Parathyroid adenoma (tissue), 2 donors: ENCODE data around the gene H2BW2.

Experiments
- H2AFZ ChIP-seq: fragments of 300-600 bp; sonication (generic); one replicate; pipeline ENCODE4 v1.7.0; 2017; ENCODE audit warnings: antibody characterized with exemption, mild to moderate bottlenecking
- H3K27ac ChIP-seq: fragments of 300-600 bp; sonication (generic); one replicate; pipeline ENCODE4 v1.7.0; 2017
- H3K27me3 ChIP-seq: fragments of 300-600 bp; sonication (generic); one replicate; pipeline ENCODE4 v1.7.0; 2017; ENCODE audit warnings: low read length; ENCODE audit not compliant: control insufficient read depth, insufficient read depth
- H3K36me3 ChIP-seq: fragments of 300-600 bp; sonication (generic); one replicate; pipeline ENCODE4 v1.7.0; 2017; ENCODE audit warnings: low read length; ENCODE audit not compliant: control insufficient read depth, insufficient read depth
- H3K4me1 ChIP-seq: fragments of 300-600 bp; sonication (generic); one replicate; pipeline ENCODE4 v1.7.0; 2017; ENCODE audit warnings: control low read depth
- H3K4me2 ChIP-seq: fragments of 300-600 bp; sonication (generic); one replicate; pipeline ENCODE4 v1.7.0; 2017; ENCODE audit warnings: low read length
- H3K4me3 ChIP-seq: fragments of 300-600 bp; sonication (generic); one replicate; pipeline ENCODE4 v1.7.0; 2017; ENCODE audit warnings: low read depth, low read length
- H3K79me2 ChIP-seq: fragments of 300-600 bp; sonication (generic); one replicate; pipeline ENCODE4 v1.7.0; 2017; ENCODE audit warnings: control low read depth
- H3K9ac ChIP-seq: fragments of 300-600 bp; sonication (generic); one replicate; pipeline ENCODE4 v1.7.0; 2017; ENCODE audit warnings: mild to moderate bottlenecking
- H3K9me3 ChIP-seq: fragments of 300-600 bp; sonication (generic); one replicate; pipeline ENCODE4 v1.7.0; 2017; ENCODE audit warnings: low read length; ENCODE audit not compliant: control insufficient read depth
- TF ChIP-seq, protein P1 (sequence below): fragments of 300-600 bp; sonication (generic); IDR thresholded peaks from one replicate; pipeline ENCODE4 v1.7.0; 2017; ENCODE audit warnings: antibody characterized with exemption, mild to moderate bottlenecking
- donor health status: primary hyperparathyroidism.

The H2BW2 gene

DNA sequence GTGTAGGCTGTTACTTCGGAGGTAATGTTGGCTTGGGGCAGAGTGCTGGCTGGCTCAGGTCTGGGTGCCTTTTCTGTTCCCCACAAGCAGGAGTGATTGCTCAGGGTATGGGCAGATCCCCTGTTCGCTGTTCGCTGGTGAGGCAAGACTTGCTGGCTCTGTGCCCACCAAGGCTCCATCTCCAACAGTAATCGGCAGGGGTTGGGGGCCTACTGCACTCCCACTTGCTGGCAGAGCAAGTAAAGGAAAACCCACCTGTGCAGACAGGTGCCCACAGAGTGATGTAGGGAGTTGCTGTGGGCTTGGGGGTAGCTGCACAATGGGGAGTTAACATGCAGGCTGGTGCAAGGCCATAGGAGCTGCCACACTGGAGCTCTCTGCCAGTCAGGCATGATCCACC is 44.3 kb downstream of the H2BW2 start:
- Histone ChIP-seq H3K9me3 (no peaks in the 10 kb centered on the region), H3K4me2 (no peak overlapping the region), H3K27me3 (no peaks in the 10 kb centered on the region), H3K4me1 (no peaks in the 10 kb centered on the region), H3K27ac (no peak overlapping the region), H2AFZ (no peak overlapping the region), H3K9ac (no peak overlapping the region), H3K36me3 (no peaks in the 10 kb centered on the region), H3K79me2 (no peaks in the 10 kb centered on the region), H3K4me3 (no peak overlapping the region)
- TF ChIP-seq, protein P1, sequence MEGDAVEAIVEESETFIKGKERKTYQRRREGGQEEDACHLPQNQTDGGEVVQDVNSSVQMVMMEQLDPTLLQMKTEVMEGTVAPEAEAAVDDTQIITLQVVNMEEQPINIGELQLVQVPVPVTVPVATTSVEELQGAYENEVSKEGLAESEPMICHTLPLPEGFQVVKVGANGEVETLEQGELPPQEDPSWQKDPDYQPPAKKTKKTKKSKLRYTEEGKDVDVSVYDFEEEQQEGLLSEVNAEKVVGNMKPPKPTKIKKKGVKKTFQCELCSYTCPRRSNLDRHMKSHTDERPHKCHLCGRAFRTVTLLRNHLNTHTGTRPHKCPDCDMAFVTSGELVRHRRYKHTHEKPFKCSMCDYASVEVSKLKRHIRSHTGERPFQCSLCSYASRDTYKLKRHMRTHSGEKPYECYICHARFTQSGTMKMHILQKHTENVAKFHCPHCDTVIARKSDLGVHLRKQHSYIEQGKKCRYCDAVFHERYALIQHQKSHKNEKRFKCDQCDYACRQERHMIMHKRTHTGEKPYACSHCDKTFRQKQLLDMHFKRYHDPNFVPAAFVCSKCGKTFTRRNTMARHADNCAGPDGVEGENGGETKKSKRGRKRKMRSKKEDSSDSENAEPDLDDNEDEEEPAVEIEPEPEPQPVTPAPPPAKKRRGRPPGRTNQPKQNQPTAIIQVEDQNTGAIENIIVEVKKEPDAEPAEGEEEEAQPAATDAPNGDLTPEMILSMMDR, result no peak

DNA sequence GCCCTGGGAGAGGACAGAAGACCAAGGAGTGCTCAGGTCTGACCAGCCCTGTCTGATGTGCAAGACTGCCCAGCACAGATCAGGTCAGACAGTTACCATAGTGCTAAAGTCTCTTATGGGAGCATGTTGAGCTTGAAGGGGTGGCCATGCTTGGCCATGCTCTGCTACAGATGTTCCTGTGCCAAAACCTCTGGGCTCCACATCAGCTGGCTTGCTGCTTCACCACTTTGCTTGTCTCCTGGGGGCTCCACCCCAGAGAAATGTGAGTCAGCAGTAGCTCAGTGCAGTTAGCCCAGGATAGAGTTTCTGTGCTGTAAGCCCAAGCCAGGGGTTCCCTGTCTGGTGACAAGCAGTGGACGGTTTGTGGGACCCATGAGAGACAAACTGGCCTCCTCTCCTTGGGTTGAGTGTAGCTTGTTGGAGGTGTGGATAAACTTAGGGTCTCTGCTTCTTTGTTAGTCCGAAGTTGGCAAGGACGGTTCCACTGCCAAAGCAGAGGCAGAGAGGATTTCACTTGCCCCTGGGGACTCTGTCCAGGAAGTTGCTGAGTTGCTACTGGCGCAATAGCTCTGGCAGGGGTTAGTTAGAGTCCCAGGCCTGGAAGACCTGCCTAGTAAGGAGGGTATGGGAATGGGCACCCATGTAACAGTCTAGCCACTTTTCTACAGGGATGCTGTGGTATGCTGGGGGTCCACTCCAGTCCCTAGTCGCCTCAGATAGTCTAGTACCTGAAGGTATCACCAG is 45.0 kb downstream of the H2BW2 start:
- Histone ChIP-seq H3K4me1 (no peaks in the 10 kb centered on the region), H3K79me2 (no peaks in the 10 kb centered on the region), H3K36me3 (no peaks in the 10 kb centered on the region), H3K9me3 (no peaks in the 10 kb centered on the region), H3K27ac (no peak overlapping the region), H3K4me2 (no peak overlapping the region), H3K27me3 (no peaks in the 10 kb centered on the region), H3K9ac (no peak overlapping the region), H3K4me3 (no peak overlapping the region), H2AFZ (no peak overlapping the region)
- TF ChIP-seq, protein P1, result no peak

DNA sequence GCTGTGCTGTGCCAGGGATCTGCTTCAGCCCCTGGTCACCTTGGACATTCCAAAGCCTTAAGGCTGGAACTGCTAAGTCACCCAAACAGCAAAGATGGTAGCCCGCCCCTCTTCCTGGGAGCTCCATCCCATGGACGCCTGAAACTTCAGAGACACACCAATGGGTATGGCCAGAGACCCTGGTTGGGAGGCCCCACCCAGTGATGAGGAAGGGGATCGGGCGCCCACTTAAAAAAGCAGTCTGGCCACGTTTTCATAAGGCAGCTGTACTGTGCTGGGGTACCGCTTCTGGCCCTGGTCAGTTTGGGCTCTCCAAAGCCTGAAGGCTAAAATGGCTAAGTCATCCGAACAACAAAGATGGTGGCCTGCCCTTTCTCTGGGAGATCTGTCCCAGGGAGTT is 45.7 kb downstream of the H2BW2 start:
- no peak overlapping the region for H2AFZ ChIP-seq
- no peak overlapping the region for H3K4me3 ChIP-seq
- H3K27me3 ChIP-seq, result no peaks in the 10 kb centered on the region
- no peaks in the 10 kb centered on the region for H3K9me3 ChIP-seq
- no peaks in the 10 kb centered on the region for H3K79me2 ChIP-seq
- no peak overlapping the region for H3K27ac ChIP-seq
- no peaks in the 10 kb centered on the region for H3K4me1 ChIP-seq
- TF ChIP-seq, protein P1, result no peak
- H3K9ac ChIP-seq, result no peak overlapping the region
- H3K36me3 ChIP-seq, result no peaks in the 10 kb centered on the region
- no peak overlapping the region for H3K4me2 ChIP-seq

DNA sequence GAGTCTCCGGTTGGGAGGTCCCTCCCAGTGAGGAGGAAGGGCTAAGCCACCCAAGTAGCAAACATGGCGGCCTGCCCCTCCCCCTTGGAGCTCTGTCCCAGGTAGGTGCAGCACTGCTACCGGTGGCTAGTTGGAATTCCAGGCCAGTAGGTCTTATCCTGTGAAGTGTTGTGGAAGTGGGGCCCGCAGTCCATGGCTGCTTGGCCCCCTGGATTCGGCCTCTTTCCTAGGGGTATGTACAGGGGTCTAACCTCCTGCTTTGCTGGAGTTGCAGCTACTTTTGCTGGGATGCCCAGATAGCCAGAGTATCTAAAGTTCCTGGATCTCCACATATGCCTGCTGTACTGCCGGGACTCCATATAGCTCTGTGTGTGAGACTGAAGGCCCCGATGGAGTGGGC is 46.2 kb downstream of the H2BW2 start:
- Histone ChIP-seq H2AFZ (no peak overlapping the region), H3K79me2 (no peaks in the 10 kb centered on the region), H3K4me2 (no peak overlapping the region), H3K4me3 (no peak overlapping the region), H3K27me3 (no peaks in the 10 kb centered on the region), H3K9me3 (no peaks in the 10 kb centered on the region), H3K9ac (no peak overlapping the region), H3K36me3 (no peaks in the 10 kb centered on the region), H3K4me1 (no peaks in the 10 kb centered on the region), H3K27ac (no peak overlapping the region)
- TF ChIP-seq, protein P1, result no peak
